Lower leg skin (tissue), 4 donors: Measurements from ENCODE around the gene NFIL3. TPM values are rescaled to one million over a fixed set of nuclear protein-coding genes. Genes with fewer than 3 reads are reported as not detected.
"Not testable (repeated sequence)": the region's sequence is repeated elsewhere in the genome, so short reads cannot be mapped to it uniquely, and the experiment has no call there.

Source experiments
- DNase-seq, 2 donors: peaks; one replicate each; pipeline ENCODE4 v3.0.0-alpha.2; 2019; ENCODE audit warnings: low spot score in 2 of 2
- H3K4me3 ChIP-seq: fragments of 200-600 bp; sonication (generic); 2 replicates; pipeline ENCODE4 v1.5.1; 2017; ENCODE audit warnings: mild to moderate bottlenecking, low read depth; ENCODE audit not compliant: poor library complexity, severe bottlenecking
- POLR2A ChIP-seq, 2 donors: fragments of 450-650 bp; IDR thresholded peaks; one replicate each; pipeline ENCODE4 v1.6.1; 2016 to 2017; ENCODE audit warnings: antibody characterized with exemption in 2 of 2, mild to moderate bottlenecking in 1 of 2, moderate library complexity in 1 of 2
- WGBS, 2 donors: methylation state at CpG; one replicate each; pipeline ENCODE4 v1.1.5; 2018; 5-methylcytosine and 5-hydroxymethylcytosine counted together
- intact Hi-C: fragments of 100-400 bp; cut with DNase I; formaldehyde crosslinking; loops from one replicate; pipeline ENCODE4 v1.15.0; 2023; ENCODE audit warnings: low total_unique reads
- total RNA-seq, 4 donors: library from RNA; depleted of rRNA; stranded (reverse); fragments of >200 nt; gene quantifications; one replicate each; pipeline ENCODE4 v1.1.0, GENCODE V29; 2016
- TF ChIP-seq, protein P1 (sequence below), 3 donors: fragments of 450-650 bp; IDR thresholded peaks; one replicate each; pipeline ENCODE4 v1.5.1; 2016; ENCODE audit warnings: antibody characterized with exemption in 3 of 3, mild to moderate bottlenecking in 3 of 3, moderate library complexity in 2 of 3

NFIL3 gene, protein sequence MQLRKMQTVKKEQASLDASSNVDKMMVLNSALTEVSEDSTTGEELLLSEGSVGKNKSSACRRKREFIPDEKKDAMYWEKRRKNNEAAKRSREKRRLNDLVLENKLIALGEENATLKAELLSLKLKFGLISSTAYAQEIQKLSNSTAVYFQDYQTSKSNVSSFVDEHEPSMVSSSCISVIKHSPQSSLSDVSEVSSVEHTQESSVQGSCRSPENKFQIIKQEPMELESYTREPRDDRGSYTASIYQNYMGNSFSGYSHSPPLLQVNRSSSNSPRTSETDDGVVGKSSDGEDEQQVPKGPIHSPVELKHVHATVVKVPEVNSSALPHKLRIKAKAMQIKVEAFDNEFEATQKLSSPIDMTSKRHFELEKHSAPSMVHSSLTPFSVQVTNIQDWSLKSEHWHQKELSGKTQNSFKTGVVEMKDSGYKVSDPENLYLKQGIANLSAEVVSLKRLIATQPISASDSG
- 10 to 100 TPM; 23.5 to 42.5 (median 37.6) TPM for total RNA-seq

- intact Hi-C loops = loop anchor here (10.0 kb wide), 2 partner anchors 229 to 439 kb away; no protein-coding TSS in a partner anchor
- peak; percentile 64 to 96 for DNase-seq
- peak within 1 kb of the TSS; percentile 88 for H3K4me3 ChIP-seq
- WGBS, 2 donors = 0% methylated on average over 15 to 22 of the region's 92 CpGs
- TF ChIP-seq, protein P1, sequence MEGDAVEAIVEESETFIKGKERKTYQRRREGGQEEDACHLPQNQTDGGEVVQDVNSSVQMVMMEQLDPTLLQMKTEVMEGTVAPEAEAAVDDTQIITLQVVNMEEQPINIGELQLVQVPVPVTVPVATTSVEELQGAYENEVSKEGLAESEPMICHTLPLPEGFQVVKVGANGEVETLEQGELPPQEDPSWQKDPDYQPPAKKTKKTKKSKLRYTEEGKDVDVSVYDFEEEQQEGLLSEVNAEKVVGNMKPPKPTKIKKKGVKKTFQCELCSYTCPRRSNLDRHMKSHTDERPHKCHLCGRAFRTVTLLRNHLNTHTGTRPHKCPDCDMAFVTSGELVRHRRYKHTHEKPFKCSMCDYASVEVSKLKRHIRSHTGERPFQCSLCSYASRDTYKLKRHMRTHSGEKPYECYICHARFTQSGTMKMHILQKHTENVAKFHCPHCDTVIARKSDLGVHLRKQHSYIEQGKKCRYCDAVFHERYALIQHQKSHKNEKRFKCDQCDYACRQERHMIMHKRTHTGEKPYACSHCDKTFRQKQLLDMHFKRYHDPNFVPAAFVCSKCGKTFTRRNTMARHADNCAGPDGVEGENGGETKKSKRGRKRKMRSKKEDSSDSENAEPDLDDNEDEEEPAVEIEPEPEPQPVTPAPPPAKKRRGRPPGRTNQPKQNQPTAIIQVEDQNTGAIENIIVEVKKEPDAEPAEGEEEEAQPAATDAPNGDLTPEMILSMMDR (IDR thresholded peaks at IDR 0.05) = no peak
- peak in 1 of 2 donors; percentile 51 for TF ChIP-seq POLR2A (IDR thresholded peaks at IDR 0.05)
These were observed at the start of gene NFIL3 for GRCh38 chr9:91423785-91424402. TSS of gene NFIL3 (minus strand) at chr9:91423832. CDS start at chr9:91410734, 13,098 bp downstream.

DNA sequence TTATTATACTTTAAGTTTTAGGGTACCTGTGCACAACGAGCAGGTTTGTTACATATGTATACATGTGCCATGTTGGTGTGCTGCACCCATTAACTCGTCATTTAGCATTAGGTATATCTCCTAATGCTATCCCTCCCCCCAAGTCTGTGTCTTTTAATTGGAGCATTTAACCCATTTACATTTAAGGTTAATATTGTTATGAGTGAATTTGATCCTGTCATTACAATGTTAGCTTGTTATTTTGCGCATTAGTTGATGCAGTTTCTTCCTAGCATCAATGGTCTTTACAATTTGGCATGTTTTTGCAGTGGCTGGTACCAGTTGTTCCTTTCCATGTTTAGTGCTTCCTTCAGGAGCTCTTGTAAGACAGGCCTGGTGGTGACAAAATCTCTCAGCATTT is 47.9 kb upstream of the NFIL3 start:
- DNase-seq = not testable (repeated sequence)
- WGBS, 2 donors = 57 to 95% methylated on average over 3 of the region's 3 CpGs

DNA sequence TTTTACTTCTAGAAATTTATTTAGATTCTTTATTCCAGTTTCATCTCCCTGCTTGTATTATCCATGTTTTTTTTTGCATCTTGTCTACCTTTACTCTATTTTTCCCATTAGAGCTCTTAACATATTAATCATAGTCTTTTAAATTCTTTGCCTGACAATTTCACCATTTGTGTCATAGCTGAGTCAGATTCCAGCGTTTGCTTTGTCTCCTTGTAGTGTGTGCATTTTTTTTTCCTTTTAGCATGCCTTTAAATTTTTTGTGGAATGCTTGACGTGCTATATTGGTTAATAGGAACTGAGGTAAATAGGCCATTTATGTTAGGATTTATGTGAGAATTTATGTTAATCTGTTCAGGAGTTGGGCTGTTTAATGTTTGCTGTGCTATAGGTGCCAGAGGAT is 41.8 kb upstream of the NFIL3 start:
- intact Hi-C loops = no loop called here
- no peak overlapping the region for H3K4me3 ChIP-seq
- DNase-seq = no peak
- TF ChIP-seq, protein P1 (IDR thresholded peaks at IDR 0.05) = no peak
- no peak for TF ChIP-seq POLR2A (IDR thresholded peaks at IDR 0.05)
- 64 to 80% methylated on average over 2 of the region's 2 CpGs for WGBS, 2 donors

More for the DNA sequence above, 47.9 kb upstream of the NFIL3 start:
- H3K4me3 ChIP-seq, intact Hi-C loops: not testable (repeated sequence)

DNA sequence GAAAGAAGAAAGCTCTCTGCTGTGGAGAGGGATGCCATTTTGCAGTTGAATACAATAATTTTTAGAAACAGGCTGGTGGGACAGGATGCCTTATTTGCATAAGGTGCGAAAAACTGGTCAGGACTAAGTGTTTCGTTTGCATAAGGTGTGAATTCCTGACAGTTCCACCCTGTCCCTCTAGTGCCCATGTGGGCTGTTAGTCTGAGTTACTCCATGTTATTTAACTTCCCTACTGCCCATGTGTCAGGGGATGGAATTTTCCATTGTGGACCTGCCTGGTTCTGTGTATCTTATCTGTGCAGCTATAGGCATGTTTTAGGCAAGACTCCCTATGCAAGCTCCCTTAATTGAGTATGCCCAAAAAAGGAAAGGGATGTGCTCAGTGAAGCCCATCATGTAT is 35.3 kb upstream of the NFIL3 start:
- no peak overlapping the region for H3K4me3 ChIP-seq
- TF ChIP-seq, protein P1 (IDR thresholded peaks at IDR 0.05) = no peak
- no peak for TF ChIP-seq POLR2A (IDR thresholded peaks at IDR 0.05)
- intact Hi-C loops = no loop called here
- 64 to 89% methylated on average over 2 of the region's 2 CpGs for WGBS, 2 donors
- DNase-seq = no peak

- intact Hi-C loops = no loop called here
- no peak overlapping the region for H3K4me3 ChIP-seq
- no peak for TF ChIP-seq POLR2A (IDR thresholded peaks at IDR 0.05)
- TF ChIP-seq, protein P1 (IDR thresholded peaks at IDR 0.05) = no peak
- 90 to 92% methylated on average over 1 of the region's 1 CpG for WGBS, 2 donors
- DNase-seq = no peak
These were observed 29.2 kb upstream of the NFIL3 start for GRCh38 chr9:91452844-91453243.
